Suprapubic skin (tissue), 3 donors: Measurements from ENCODE around the gene UQCR11.

Experiments
- POLR2A ChIP-seq, 2 donors: fragments of 450-650 bp; IDR thresholded peaks; one replicate each; pipeline ENCODE4 v1.6.1; 2017; ENCODE audit warnings: antibody characterized with exemption in 2 of 2, mild to moderate bottlenecking in 2 of 2, moderate library complexity in 2 of 2
- TF ChIP-seq, protein P1 (sequence below), 2 donors: fragments of 200-600 bp in 1 of 2; fragments of 450-650 bp in 1 of 2; sonication (generic) in 1 of 2; IDR thresholded peaks; one replicate each; pipeline ENCODE4 v1.5.1; 2016 to 2019; ENCODE audit warnings: antibody characterized with exemption in 2 of 2, mild to moderate bottlenecking in 1 of 2, moderate library complexity in 1 of 2

DNA sequence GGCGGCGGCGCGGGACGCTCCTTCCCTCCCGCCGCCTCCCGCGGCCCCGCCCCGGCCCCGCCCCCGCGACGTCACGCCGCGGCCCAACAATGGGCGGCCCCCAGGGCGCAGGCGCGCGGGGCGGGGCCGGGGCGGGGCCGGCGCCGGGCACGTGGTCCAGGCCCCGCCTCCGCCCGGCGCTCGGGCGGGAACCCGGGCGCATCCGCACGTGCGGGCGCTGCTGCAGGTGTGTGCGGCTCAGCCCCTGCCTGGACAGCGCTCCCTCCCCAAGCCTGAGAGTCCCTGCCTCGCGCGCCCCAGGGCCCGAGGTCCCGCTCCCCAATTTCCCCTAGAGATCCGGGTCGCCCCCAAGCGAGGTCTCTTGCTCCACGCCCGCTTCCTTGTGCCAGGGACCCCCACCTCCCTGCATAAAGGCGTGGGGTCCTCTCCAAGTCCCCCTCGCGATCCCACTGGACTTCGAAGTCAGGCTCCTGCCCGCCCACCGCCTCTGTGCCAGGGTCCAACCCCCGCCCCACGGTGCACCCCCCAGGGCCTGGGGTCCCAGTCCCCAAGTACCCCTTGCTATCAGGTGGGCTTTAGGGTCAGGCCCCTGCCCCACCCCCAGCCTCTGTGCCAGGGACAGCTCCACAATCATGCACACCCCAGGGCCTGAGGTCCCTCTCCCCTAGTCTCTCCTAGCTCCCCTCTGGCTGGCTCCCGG lies 36.8 kb downstream of the UQCR11 start, which contains the start of gene MEX3D:
- TF ChIP-seq, protein P1, sequence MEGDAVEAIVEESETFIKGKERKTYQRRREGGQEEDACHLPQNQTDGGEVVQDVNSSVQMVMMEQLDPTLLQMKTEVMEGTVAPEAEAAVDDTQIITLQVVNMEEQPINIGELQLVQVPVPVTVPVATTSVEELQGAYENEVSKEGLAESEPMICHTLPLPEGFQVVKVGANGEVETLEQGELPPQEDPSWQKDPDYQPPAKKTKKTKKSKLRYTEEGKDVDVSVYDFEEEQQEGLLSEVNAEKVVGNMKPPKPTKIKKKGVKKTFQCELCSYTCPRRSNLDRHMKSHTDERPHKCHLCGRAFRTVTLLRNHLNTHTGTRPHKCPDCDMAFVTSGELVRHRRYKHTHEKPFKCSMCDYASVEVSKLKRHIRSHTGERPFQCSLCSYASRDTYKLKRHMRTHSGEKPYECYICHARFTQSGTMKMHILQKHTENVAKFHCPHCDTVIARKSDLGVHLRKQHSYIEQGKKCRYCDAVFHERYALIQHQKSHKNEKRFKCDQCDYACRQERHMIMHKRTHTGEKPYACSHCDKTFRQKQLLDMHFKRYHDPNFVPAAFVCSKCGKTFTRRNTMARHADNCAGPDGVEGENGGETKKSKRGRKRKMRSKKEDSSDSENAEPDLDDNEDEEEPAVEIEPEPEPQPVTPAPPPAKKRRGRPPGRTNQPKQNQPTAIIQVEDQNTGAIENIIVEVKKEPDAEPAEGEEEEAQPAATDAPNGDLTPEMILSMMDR (IDR thresholded peaks at IDR 0.05), result no peak
- TF ChIP-seq POLR2A (IDR thresholded peaks at IDR 0.05), result no peak
